HPDE6-E6E7 (cell line): ENCODE data around the gene UBXN7.
"Not testable (repeated sequence)": the region's sequence is repeated elsewhere in the genome, so short reads cannot be mapped to it uniquely, and the experiment has no call there.

Experiments used
- DNase-seq: peaks from one replicate; pipeline ENCODE4 v3.0.0; 2011; ENCODE audit warnings: missing footprints; ENCODE audit errors: extremely low spot score

The UBXN7 gene, protein sequence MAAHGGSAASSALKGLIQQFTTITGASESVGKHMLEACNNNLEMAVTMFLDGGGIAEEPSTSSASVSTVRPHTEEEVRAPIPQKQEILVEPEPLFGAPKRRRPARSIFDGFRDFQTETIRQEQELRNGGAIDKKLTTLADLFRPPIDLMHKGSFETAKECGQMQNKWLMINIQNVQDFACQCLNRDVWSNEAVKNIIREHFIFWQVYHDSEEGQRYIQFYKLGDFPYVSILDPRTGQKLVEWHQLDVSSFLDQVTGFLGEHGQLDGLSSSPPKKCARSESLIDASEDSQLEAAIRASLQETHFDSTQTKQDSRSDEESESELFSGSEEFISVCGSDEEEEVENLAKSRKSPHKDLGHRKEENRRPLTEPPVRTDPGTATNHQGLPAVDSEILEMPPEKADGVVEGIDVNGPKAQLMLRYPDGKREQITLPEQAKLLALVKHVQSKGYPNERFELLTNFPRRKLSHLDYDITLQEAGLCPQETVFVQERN

DNA sequence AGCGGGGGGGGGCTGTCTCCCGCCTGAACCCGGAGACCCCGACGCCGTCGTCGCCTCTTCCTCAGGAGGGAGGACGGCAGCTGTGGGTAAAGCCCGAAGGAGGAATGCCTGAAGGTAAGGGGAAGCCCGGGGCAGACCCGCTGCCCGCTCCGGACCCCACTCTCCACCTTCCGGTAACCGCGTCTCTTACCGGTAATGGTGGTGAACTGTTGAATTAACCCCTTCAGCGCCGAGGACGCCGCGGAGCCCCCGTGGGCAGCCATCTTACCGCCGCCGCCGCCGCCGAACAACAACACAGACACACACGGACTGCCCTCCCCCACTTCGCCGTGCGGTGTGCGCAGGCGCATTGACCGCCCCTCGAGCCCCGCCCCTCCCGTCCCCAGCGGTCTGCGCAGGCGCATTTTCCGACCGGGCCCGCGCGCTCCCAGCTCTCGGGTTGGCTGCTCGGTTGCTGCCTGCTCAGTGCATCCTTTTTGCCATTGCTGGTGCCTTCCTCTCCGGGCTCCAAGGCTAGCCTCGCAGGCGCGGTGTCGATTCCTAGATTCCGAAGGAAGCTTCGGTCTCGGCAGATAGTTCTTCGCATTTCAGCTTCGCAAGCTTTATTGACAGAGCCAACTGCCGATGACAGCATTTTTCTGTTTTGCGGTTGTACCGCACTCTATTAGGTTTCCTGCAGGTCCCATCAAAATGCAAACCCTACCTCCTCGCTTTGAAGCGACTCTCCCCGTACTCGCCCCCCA lies at the start of gene UBXN7:
TSS of gene UBXN7 (minus strand) at position 291 of the 743 bp plus-strand sequence. CDS start at position 263, 28 bp downstream.
- peak; percentile 98 for DNase-seq

DNA sequence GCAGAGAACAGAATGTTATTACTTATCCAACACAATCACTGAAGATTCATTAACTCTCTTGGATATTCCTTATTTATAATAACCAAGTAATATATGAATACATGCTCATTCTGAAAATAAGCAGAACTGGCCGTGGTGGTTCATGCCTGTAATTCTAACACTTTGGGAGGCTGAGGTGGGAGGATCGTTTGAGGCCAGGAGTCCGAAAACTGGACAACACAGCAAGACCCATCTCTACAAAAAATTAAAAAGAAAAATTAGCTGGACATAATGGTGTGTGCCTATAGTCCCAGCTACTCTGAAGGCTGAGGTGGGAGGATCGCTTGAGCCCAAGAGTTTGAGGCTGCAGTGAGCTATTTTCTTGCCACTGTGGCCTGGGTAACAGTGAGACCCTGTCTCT lies 45.5 kb upstream of the UBXN7 start:
- DNase-seq = no peak

DNA sequence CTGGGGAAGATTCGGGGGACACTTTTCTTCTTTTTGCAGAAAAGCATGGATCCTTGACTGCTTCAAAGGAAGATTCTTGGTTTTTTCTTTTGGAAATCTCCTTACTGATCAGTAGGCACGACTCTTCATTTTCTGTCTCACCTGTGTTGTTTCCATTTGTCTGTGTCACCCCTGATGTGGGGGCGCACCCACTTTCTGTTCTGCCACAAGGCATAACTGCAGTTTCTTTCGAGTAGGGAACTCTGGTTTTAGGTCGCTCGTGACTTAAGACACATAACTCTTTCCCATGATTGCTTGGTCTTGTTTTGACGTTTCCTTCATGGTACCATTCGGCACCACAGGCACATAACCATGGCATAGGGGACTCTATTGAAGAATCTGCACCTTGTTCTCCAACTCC lies 40.1 kb upstream of the UBXN7 start:
- DNase-seq = no peak

DNA sequence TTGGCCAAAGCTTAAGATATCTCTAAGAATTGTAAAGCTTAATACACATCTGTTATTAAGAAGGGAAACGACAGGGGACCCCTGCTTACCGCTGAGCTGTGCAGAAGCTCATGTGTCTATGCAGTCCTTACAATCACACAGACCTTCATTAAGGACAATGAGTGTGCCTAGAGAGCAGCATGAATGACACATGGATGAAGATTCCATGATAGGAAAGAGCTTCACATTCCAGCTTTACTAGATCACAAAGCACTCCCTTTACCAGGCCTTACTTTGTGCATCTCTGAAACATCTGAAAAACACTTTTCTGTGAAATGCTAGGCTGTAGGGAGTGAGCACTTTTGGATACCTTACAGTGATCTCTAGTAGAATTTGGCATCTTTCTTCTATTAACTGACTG lies 39.3 kb upstream of the UBXN7 start:
- DNase-seq = no peak

DNA sequence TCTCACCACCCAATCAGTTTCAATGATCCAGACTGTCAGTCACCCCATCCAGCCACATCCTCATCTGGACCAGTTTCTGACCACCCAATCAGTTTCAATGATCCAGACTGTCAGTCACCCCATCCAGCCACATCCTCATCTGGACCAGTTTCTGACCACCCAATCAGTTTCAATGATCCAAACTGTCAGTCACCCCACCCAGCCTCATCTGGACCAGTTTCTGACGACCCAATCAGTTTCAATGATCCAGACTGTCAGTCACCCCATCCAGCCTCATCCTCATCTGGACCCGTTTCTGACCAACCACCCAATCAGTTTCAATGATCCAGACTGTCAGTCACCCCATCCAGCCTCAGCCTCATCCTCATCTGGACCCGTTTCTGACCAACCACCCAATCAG lies 38.0 kb upstream of the UBXN7 start:
- not testable (repeated sequence) for DNase-seq

DNA sequence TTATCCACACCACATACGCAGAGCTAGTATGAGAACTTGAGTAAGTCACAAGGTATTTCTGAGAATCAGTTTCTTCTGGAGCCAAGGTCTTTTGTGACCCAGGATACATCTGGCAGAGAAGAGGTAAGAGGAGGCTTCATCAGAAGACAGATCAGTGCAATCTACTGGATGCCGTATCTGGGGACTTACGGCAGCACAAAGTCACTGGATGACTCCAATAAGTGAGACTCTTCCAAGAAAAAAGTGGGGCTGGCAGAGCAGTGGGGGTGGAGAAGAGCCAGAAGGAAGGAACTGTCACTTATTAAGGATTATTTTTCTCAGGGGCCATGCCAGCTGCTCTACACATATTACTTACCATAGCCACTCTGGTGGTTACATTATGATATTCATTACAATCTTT lies 31.6 kb upstream of the UBXN7 start:
- no peak for DNase-seq

DNA sequence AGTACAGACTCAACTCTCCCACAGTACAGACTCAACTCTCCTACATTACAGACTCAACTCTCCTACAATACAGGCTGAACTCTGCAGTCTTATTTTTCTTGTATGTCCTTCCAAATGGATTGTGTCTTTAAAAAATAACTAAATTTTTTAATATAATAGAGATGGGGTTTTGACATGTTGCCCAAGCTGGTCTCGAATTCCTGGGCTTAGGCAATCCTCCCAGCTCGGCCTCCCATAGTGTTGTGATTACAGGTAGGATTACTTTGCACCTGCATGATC lies 31.2 kb upstream of the UBXN7 start:
- no peak for DNase-seq

DNA sequence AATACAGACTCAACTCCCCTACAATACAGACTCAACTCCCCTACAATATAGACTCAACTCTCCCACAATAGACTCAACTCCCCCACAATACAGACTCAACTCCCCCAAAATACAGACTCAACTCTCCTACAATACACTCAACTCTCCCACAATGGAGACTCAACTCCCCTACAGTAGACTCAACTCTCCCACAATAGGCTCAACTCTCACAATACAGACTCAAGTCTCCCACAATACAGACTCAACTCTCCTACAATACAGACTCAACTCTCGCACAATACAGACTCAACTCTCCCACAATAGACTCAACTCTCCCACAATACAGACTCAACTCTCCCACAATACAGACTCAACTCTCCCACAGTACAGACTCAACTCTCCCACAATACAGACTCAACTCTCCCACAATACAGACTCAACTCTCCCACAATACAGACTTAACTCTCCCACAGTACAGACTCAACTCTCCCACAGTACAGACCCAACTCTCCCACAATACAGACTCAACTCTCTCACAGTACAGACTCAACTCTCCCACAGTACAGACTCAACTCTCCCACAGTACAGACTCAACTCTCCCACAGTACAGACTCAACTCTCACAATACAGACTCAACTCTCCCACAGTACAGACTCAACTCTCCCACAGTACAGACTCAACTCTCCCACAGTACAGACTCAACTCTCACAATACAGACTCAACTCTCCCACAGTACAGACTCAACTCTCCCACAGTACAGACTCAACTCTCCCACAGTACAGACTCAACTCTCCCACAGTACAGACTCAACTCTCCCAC lies 30.7 kb upstream of the UBXN7 start:
- not testable (repeated sequence) for DNase-seq

DNA sequence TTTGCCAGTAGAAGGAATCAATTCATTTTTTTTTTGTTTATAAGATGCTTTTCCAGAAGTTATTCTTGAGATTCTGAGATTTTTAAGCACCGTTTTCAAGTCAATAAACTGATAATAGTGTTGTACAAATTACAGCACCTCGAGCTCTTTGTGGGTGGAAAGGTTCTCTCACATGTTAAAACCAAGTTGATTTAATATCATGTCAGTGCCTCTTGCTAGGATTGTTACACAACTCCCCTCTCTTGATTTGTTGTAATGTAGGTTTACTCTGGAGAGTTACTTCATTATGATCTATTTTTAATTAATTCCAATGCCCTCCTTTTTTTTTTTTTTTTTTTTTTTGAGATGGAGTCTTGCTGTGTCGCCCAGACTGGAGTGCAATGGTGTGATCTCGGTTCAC lies 25.8 kb upstream of the UBXN7 start:
- no peak for DNase-seq

DNA sequence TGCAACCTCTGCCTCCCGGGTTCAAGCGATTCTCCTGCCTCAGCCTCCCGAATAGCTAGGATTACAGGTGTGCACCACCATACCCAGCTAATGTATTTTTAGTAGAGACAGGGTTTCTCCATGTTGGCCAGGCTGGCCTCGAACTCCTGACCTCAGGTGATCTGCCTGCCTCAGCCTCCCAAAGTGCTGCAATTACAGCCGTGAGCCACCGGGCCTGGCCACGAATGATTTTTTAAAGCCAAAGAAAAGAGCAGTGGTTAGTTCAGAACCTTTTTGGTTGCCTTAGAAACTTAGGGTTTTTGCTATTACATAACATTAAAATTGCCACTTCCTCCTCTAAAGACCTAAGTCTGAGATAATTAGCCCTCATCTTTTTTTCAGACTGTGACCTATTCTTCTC lies 25.2 kb upstream of the UBXN7 start:
- DNase-seq = not testable (repeated sequence)

DNA sequence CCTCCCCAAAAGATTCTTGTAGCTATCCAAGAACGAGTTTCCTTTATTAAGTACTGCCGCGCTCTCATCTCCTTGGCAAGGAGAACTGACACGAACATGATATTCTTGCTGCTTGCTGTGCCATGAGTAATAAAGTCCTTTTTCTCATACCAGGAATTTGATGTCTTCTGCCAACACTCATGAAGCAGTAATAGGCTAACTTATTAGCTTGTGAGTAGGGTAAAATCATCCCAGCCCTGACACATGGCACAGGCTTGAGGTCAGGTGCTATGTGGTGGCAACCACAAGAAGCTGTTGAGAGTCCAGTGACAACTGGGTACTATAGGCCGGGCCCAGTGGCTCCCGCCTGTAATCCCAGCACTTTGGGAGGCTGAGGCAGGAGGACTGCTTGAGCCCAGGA lies 22.7 kb upstream of the UBXN7 start:
- no peak for DNase-seq

DNA sequence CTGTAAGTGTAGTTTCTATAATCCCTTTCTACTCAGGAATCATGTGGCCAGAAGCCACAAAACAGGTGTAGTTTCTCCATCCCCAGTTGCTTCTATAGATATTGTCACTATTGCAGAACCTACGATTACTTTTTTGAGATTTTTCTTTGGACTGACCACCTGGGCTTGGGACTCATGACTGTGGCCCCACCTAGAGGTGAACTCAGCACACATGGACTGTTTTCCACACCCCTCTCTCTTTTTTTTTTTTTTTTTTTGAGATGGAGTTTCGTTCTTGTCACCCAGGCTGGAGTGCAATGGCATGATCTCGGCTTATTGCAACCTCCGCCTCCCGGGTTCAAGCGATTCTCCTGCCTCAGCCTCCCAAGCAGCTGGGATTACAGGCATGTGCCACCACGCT lies 13.2 kb upstream of the UBXN7 start:
- not testable (repeated sequence) for DNase-seq

DNA sequence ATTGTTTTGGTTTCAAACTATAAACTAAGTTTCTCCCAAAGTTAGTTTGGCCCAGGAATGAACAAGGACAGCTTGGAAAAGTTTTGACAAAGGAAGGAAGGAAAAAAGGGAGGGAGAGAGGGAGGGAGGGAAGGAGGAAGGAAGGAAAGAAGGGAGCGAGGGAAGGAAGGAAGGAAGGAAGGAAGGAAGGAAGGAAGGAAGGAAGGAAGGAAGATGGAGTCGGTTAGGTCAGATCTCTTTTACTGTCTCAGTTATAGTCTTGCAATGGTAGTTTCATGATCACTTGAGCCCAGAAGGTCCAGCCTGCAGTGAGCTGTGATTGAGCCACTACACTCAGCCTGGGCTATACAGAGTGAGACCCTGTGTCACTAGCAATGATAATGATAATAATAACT lies 12.3 kb upstream of the UBXN7 start:
- DNase-seq = no peak

DNA sequence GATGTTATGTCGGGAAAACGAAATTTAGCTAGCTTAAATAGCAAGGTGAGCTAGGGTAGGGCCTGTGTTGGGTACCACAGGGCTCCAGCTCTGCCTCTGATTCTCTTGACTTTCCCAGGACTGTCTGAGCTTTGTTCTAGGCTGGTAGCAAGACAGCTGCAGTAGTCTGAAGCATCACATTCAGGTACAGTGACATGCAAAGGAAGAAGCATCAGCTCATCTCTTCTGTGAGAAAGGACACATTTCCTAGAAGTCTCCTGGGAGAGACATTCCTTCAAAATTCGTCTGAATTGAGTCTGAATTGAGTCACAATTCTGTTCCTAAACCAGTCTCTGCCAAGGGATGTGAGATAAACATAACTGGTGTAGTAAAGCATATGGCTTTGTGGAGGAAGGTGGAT lies 8.5 kb upstream of the UBXN7 start:
- DNase-seq = no peak

DNA sequence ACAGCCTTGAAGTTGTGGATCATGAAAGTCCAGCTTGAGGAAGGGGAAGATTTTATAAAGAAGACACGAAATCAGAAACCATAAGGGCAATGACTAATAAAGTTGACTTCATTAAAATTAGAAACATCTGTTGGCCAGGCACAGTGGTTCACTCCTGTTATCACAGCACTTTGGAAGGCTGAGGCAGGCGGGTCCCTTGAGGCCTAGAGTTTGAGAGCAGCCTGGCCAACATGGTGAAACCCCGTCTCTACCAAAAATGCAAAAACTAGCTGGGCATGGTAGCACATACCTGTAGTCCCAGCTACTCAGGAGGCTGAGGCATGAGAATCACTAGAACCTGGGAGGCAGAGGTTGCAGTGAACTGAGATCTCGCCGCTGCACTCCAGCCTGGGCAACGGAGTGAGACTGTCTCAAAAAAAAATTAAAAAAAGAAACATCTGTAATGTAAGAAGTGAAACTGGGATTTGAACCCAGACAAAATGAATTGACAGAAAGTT lies 7.9 kb upstream of the UBXN7 start:
- DNase-seq = no peak

DNA sequence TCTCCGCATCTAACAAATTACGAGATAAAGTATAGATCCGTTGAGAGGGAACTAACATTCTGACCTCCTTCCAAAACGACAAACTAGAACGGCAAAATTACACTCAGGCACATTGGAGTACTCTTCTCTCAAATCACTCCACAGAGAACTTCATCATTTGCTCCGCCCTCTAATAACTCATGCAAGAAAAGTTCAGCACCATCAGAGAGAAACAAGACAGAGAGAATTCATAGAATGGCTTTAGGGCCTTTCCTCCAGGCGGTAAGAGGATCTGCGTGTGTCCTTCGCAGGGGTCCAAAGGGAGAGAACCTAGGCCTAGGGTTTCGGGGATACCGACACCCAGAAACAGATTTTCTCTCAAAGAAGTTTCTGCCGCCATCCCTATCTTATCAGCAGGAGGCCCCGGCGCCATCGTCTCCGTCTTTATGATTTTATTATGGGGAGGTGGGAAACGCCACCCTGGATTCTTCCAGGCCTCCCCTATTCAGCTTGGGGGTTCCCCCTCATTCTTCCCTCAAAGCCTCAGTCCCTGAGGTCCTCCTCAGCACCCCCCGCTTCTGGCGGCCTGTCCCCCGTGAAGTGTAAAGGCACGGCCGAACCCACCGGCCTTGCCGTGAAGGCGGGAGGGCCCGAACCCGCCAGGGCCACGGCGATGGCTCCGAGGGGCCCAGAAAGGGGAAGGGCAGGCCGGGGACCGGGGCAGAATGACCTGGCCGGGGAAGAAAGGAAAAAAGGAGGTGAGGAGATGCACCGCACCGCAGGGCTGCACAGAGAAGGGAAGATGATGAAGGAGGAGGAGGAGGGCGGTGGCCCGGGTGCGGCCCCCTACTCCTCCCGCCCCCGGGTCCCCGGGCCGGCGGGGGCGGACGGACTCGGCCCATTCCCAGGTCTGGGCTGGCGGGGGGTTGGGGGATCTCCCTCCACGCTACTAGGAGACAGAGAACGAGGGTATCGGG lies 768 bp downstream of the UBXN7 start:
- DNase-seq = peak; percentile 28

DNA sequence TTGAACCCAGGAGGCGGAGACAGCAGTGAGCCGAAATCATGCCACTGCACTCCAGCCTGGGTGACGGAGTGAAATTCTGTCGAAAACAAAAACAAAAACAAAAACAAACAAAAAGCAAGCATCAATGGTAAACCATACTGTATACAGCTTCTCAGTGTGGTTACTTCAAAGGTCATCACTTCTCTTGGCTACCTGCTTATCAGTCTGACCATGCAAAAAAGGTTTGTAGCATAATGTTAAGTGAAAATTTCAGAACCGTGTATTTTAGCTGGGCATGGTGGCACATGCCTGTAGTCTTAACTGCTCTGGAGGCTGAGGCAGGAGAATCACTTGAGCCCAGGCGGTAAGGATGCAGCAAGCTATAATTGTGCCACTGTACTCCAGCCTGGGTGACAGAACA lies 4.2 kb downstream of the UBXN7 start:
- DNase-seq = no peak

DNA sequence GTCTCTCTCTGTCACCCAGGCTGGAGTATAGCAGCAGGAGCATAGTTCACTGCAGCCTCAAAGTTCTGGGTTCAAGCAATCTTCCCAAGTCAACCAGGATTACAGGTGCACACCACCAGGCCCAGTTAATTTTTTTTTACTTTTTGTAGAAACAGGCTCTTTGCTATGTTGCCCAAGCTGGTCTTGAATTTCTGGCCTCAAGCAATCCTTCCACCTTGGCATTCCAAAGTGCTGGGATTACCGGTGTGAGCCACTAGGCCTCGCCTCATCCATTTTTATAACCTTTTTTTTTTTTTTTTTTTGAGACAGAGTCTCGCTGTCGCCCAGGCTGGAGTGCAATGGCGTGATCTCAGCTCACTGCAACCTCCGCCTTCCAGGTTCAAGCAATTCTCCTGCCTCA lies 7.8 kb downstream of the UBXN7 start:
- DNase-seq = not testable (repeated sequence)

DNA sequence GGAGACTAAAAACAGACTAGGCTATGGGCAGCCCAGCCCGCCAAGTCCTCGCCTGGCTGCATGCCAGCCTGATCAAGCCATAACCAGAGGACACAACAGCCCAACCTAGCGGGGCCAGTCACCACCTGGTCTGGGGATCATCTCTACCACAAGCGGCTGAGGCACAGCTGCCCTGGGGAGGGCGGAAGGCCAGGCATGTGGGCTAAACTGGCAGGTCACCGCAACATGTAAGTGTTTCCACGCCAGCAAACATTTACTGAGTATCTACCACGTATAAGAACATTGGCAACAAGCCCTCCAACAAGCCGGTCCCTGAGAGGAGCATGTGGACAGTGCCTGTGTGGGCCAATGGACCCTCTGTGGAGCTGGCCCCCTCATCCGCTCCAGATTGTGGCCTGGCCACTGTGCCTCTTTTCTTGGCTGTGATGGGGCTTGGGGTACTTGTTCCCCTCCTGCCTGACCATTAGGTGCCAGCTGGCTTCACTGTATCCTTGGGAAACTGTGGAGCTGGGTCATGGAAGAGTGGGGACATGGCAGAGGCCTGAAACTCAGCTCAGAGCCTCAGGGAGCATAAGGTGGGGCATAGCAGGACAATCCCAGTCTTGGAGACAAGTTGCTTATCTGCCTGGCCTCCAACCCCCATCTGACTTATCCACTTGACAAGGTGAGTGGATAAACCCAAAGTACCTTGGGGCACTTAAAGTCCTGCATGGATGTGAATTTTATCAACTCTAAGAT lies 9.0 kb downstream of the UBXN7 start:
- DNase-seq = no peak

DNA sequence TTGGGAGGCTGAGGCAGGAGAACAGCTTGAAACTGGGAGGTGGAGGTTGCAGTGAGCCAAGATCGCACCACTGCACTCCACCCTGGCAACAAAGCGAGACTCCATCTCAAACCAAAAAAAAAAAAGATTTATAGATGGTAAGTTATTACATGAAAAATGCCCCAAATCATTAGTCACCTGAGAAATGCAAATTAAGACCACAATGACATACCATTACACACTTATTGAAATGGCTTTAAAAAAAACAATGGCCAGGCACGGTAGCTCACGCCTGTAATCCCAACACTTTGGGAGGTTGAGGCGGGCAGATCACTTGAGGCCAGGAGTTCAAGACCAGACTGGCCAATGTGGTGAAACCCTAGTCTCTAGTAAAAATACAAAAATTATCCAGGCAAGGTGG lies 10.6 kb downstream of the UBXN7 start:
- DNase-seq = not testable (repeated sequence)
